Measurements from ENCODE around the gene TMEM169. TPM values are rescaled to one million over a fixed set of nuclear protein-coding genes. Genes with fewer than 3 reads are reported as not detected.

The TMEM169 gene
- total and polyA plus RNA-seq, 2 of the 13 experiments (the other 11 are each of a cell fraction or from before 2014, with no cell fraction given): 1.5 to 4.5 TPM

GRCh38 chr2:216081487-216082116 is at the start of gene TMEM169, which contains the start of gene PECR (continued):
- TF ChIP-seq JUNB (CRISPR knock-in tag; IDR thresholded peaks at IDR 0.05; ENCODE audit: borderline replicate concordance) (no peak; the same call in 1 of the 2 replicates), IRX3 (CRISPR knock-in tag; IDR thresholded peaks at IDR 0.05; ENCODE audit: borderline replicate concordance, low read depth) (peak; percentile 93; the same call in 1 of the 2 replicates), CREBL2 (CRISPR knock-in tag; IDR thresholded peaks at IDR 0.05; ENCODE audit: borderline replicate concordance) (peak; percentile 90), ZNF138 (CRISPR knock-in tag; IDR thresholded peaks at IDR 0.05; ENCODE audit: low read depth) (peak; percentile 89), SMARCE1 (IDR thresholded peaks at IDR 0.05; ENCODE audit: borderline replicate concordance) (no peak), ETV5 (CRISPR knock-in tag; IDR thresholded peaks at IDR 0.05; ENCODE audit: borderline replicate concordance) (0 out of 2 replicates have a peak, but pooled peaks have one; percentile 37), THYN1 (CRISPR knock-in tag; IDR thresholded peaks at IDR 0.05; ENCODE audit: borderline replicate concordance, low read depth) (no peak), XBP1 (CRISPR knock-in tag; IDR thresholded peaks at IDR 0.05) (no peak), CREB1 (IDR thresholded peaks at IDR 0.05) (no peak), CREB1 (CRISPR knock-in tag; IDR thresholded peaks at IDR 0.05) (no peak), ATM (IDR thresholded peaks at IDR 0.05; ENCODE audit: borderline replicate concordance) (no peak), KIAA2018 (CRISPR knock-in tag; IDR thresholded peaks at IDR 0.05; ENCODE audit: borderline replicate concordance) (peak; percentile 95), RARG (CRISPR knock-in tag; IDR thresholded peaks at IDR 0.05; ENCODE audit: low read depth) (no peak), REPIN1 (CRISPR knock-in tag; IDR thresholded peaks at IDR 0.05; ENCODE audit: borderline replicate concordance, low read depth) (peak; percentile 92), ZBTB20 (CRISPR knock-in tag; IDR thresholded peaks at IDR 0.05; ENCODE audit: borderline replicate concordance, low read depth) (peak; percentile 89), ZNF276 (CRISPR knock-in tag; IDR thresholded peaks at IDR 0.05; ENCODE audit: low read depth) (peak; percentile 85; the same call in 1 of the 2 replicates), ZNF772 (CRISPR knock-in tag; IDR thresholded peaks at IDR 0.05) (peak; percentile 98), PRMT3 (CRISPR knock-in tag; IDR thresholded peaks at IDR 0.05; ENCODE audit: borderline replicate concordance, low read depth) (peak; percentile 60; the same call in 1 of the 2 replicates)
